ENCODE data around the gene ILRUN. TPM values are rescaled to one million over a fixed set of nuclear protein-coding genes. Genes with fewer than 3 reads are reported as not detected.
"Not testable (repeated sequence)": the region's sequence is repeated elsewhere in the genome, so short reads cannot be mapped to it uniquely, and the experiment has no call there.

The ILRUN gene
- total RNA-seq, 5 donors from 2014 or later (not counting 1 experiment from before 2014, with no cell fraction given): 61.0 to 76.6 (median 65.1) TPM

GRCh38 chr6:34719646-34720045 lies 23.1 kb upstream of the ILRUN start:
- WGBS (ENCODE audit: insufficient coverage): no CpG with 5 or more reads among the region's 9 CpGs
- H3K9me3 ChIP-seq; H3K4me3 ChIP-seq (ENCODE audit: control insufficient read depth in 1 of 2, extremely low read depth in 1 of 2, low read length in 1 of 2); H3K4me3 Mint-ChIP-seq; DNase-seq; H3K36me3 Mint-ChIP-seq; POLR2A ChIA-PET; H3K27ac ChIP-seq (ENCODE audit: low read length); ATAC-seq (replicated peaks in 1 of 4); CTCF ChIA-PET; H3K27ac Mint-ChIP-seq; H3K4me1 ChIP-seq (ENCODE audit: control insufficient read depth in 1 of 2, extremely low read depth in 1 of 2, insufficient read depth in 2 of 2, low read length in 2 of 2); H3K27me3 Mint-ChIP-seq; H3K36me3 ChIP-seq (ENCODE audit: control insufficient read depth in 2 of 2, extremely low read depth in 1 of 2, insufficient read depth in 1 of 2, low read length in 1 of 2); H3K27me3 ChIP-seq (replicated peaks in 1 of 2; ENCODE audit: control insufficient read depth in 2 of 2, extremely low read depth in 1 of 2, insufficient read depth in 2 of 2, low read length in 1 of 2); H3K4me1 Mint-ChIP-seq; H3K9me3 Mint-ChIP-seq: not testable (repeated sequence)

GRCh38 chr6:34718976-34719375 lies 22.4 kb upstream of the ILRUN start:
- Mint-ChIP-seq H3K36me3 (no peaks in the 10 kb centered on the region), H3K4me1 (no peaks in the 10 kb centered on the region), H3K9me3 (no peaks in the 10 kb centered on the region), H3K27me3 (no peaks in the 10 kb centered on the region), H3K27ac (no peak overlapping the region), H3K4me3 (no peak overlapping the region)
- ChIA-PET CTCF (no interaction called here), POLR2A (no interaction called here)
- Histone ChIP-seq H3K27ac (ENCODE audit: low read length) (no peak overlapping the region), H3K4me1 (ENCODE audit: control insufficient read depth in 1 of 2, extremely low read depth in 1 of 2, insufficient read depth in 2 of 2, low read length in 2 of 2) (no peaks in the 10 kb centered on the region), H3K27me3 (replicated peaks in 1 of 2; ENCODE audit: control insufficient read depth in 2 of 2, extremely low read depth in 1 of 2, insufficient read depth in 2 of 2, low read length in 1 of 2) (no peaks in the 10 kb centered on the region), H3K9me3 (no peaks in the 10 kb centered on the region), H3K36me3 (ENCODE audit: control insufficient read depth in 2 of 2, extremely low read depth in 1 of 2, insufficient read depth in 1 of 2, low read length in 1 of 2) (no peaks in the 10 kb centered on the region), H3K4me3 (ENCODE audit: control insufficient read depth in 1 of 2, extremely low read depth in 1 of 2, low read length in 1 of 2) (no peak overlapping the region)
- DNase-seq: no peak
- WGBS (ENCODE audit: insufficient coverage): no CpG with 5 or more reads among the region's 4 CpGs
- no peak for ATAC-seq (replicated peaks in 1 of 4)

GRCh38 chr6:34717466-34717865 lies 20.9 kb upstream of the ILRUN start:
- no peaks in the 10 kb centered on the region for H3K36me3 Mint-ChIP-seq
- DNase-seq (no peak), ATAC-seq (replicated peaks in 1 of 4) (no peak)
- no peaks in the 10 kb centered on the region for H3K4me1 Mint-ChIP-seq
- no peak overlapping the region for H3K4me3 ChIP-seq (ENCODE audit: control insufficient read depth in 1 of 2, extremely low read depth in 1 of 2, low read length in 1 of 2)
- POLR2A ChIA-PET: no interaction called here
- no CpG with 5 or more reads among the region's 2 CpGs for WGBS (ENCODE audit: insufficient coverage)
- no peaks in the 10 kb centered on the region for H3K9me3 ChIP-seq
- no peaks in the 10 kb centered on the region for H3K27me3 ChIP-seq (replicated peaks in 1 of 2; ENCODE audit: control insufficient read depth in 2 of 2, extremely low read depth in 1 of 2, insufficient read depth in 2 of 2, low read length in 1 of 2)
- no peaks in the 10 kb centered on the region for H3K9me3 Mint-ChIP-seq
- CTCF ChIA-PET: no interaction called here
- H3K4me3 Mint-ChIP-seq: no peak overlapping the region
- H3K36me3 ChIP-seq (ENCODE audit: control insufficient read depth in 2 of 2, extremely low read depth in 1 of 2, insufficient read depth in 1 of 2, low read length in 1 of 2): no peaks in the 10 kb centered on the region
- H3K4me1 ChIP-seq (ENCODE audit: control insufficient read depth in 1 of 2, extremely low read depth in 1 of 2, insufficient read depth in 2 of 2, low read length in 2 of 2): no peaks in the 10 kb centered on the region
- no peak overlapping the region for H3K27ac Mint-ChIP-seq
- H3K27me3 Mint-ChIP-seq: no peaks in the 10 kb centered on the region
- H3K27ac ChIP-seq (ENCODE audit: low read length): no peak overlapping the region

GRCh38 chr6:34714663-34715062 lies 18.1 kb upstream of the ILRUN start:
- no peak overlapping the region for H3K27ac ChIP-seq (ENCODE audit: low read length)
- ChIA-PET CTCF (interaction anchor here in 1 of 2 donors (0.7 kb wide), 1 partner anchor 275 kb away, joined by 3 read pairs; no protein-coding TSS in a partner anchor), POLR2A (no interaction called here)
- H3K27me3 ChIP-seq (replicated peaks in 1 of 2; ENCODE audit: control insufficient read depth in 2 of 2, extremely low read depth in 1 of 2, insufficient read depth in 2 of 2, low read length in 1 of 2): no peaks in the 10 kb centered on the region
- ATAC-seq (replicated peaks in 1 of 4): no peak
- no peak for DNase-seq
- H3K9me3 Mint-ChIP-seq: no peaks in the 10 kb centered on the region
- H3K4me1 Mint-ChIP-seq: no peaks in the 10 kb centered on the region
- no peaks in the 10 kb centered on the region for H3K27me3 Mint-ChIP-seq
- no CpG with 5 or more reads among the region's 4 CpGs for WGBS (ENCODE audit: insufficient coverage)
- no peak overlapping the region for H3K27ac Mint-ChIP-seq
- no peaks in the 10 kb centered on the region for H3K36me3 Mint-ChIP-seq
- no peaks in the 10 kb centered on the region for H3K9me3 ChIP-seq
- no peak overlapping the region for H3K4me3 Mint-ChIP-seq
- no peaks in the 10 kb centered on the region for H3K36me3 ChIP-seq (ENCODE audit: control insufficient read depth in 2 of 2, extremely low read depth in 1 of 2, insufficient read depth in 1 of 2, low read length in 1 of 2)
- H3K4me1 ChIP-seq (ENCODE audit: control insufficient read depth in 1 of 2, extremely low read depth in 1 of 2, insufficient read depth in 2 of 2, low read length in 2 of 2): no peaks in the 10 kb centered on the region
- no peak overlapping the region for H3K4me3 ChIP-seq (ENCODE audit: control insufficient read depth in 1 of 2, extremely low read depth in 1 of 2, low read length in 1 of 2)

GRCh38 chr6:34712881-34713280 lies 16.3 kb upstream of the ILRUN start:
- 100% methylated on average over 2 of the region's 7 CpGs for WGBS (ENCODE audit: insufficient coverage)
- H3K27ac Mint-ChIP-seq, POLR2A ChIA-PET: not testable (repeated sequence)

GRCh38 chr6:34709386-34709785 lies 12.8 kb upstream of the ILRUN start:
- Histone ChIP-seq H3K36me3 (ENCODE audit: control insufficient read depth in 2 of 2, extremely low read depth in 1 of 2, insufficient read depth in 1 of 2, low read length in 1 of 2) (no peaks in the 10 kb centered on the region), H3K4me1 (ENCODE audit: control insufficient read depth in 1 of 2, extremely low read depth in 1 of 2, insufficient read depth in 2 of 2, low read length in 2 of 2) (no peaks in the 10 kb centered on the region), H3K4me3 (ENCODE audit: control insufficient read depth in 1 of 2, extremely low read depth in 1 of 2, low read length in 1 of 2) (no peak overlapping the region), H3K9me3 (no peaks in the 10 kb centered on the region), H3K27ac (ENCODE audit: low read length) (no peak overlapping the region), H3K27me3 (replicated peaks in 1 of 2; ENCODE audit: control insufficient read depth in 2 of 2, extremely low read depth in 1 of 2, insufficient read depth in 2 of 2, low read length in 1 of 2) (no peaks in the 10 kb centered on the region)
- Mint-ChIP-seq H3K27me3 (no peaks in the 10 kb centered on the region), H3K36me3 (no peaks in the 10 kb centered on the region), H3K9me3 (no peaks in the 10 kb centered on the region), H3K4me1 (peaks cover 3 to 10% (median 8%) of the 10 kb centered on the region in 3 donors), H3K4me3 (no peak overlapping the region), H3K27ac (no peak overlapping the region)
- ATAC-seq (replicated peaks in 1 of 4) (no peak), DNase-seq (no peak)
- ChIA-PET CTCF (no interaction called here), POLR2A (interaction anchor here in 1 of 2 donors (0.6 kb wide), 1 partner anchor 882 kb away, joined by 3 read pairs; no protein-coding TSS in a partner anchor)
- 96% methylated on average over 4 of the region's 5 CpGs for WGBS (ENCODE audit: insufficient coverage)

More at GRCh38 chr6:34712881-34713280, 16.3 kb upstream of the ILRUN start:
- H3K36me3 ChIP-seq (ENCODE audit: control insufficient read depth in 2 of 2, extremely low read depth in 1 of 2, insufficient read depth in 1 of 2, low read length in 1 of 2); CTCF ChIA-PET; H3K4me1 ChIP-seq (ENCODE audit: control insufficient read depth in 1 of 2, extremely low read depth in 1 of 2, insufficient read depth in 2 of 2, low read length in 2 of 2); H3K4me1 Mint-ChIP-seq; H3K36me3 Mint-ChIP-seq; H3K27me3 ChIP-seq (replicated peaks in 1 of 2; ENCODE audit: control insufficient read depth in 2 of 2, extremely low read depth in 1 of 2, insufficient read depth in 2 of 2, low read length in 1 of 2); ATAC-seq (replicated peaks in 1 of 4); H3K4me3 ChIP-seq (ENCODE audit: control insufficient read depth in 1 of 2, extremely low read depth in 1 of 2, low read length in 1 of 2); DNase-seq; H3K4me3 Mint-ChIP-seq; H3K27me3 Mint-ChIP-seq; H3K27ac ChIP-seq (ENCODE audit: low read length); H3K9me3 Mint-ChIP-seq; H3K9me3 ChIP-seq: not testable (repeated sequence)

- POLR2A ChIA-PET: no interaction called here
- no peak overlapping the region for H3K27ac ChIP-seq (ENCODE audit: low read length)
- no peak for ATAC-seq (replicated peaks in 1 of 4)
- no peaks in the 10 kb centered on the region for H3K27me3 Mint-ChIP-seq
- H3K4me1 Mint-ChIP-seq: peaks cover 3 to 10% (median 8%) of the 10 kb centered on the region in 3 donors
- peaks cover 0 to 5% of the 10 kb centered on the region in 2 experiments for H3K27me3 ChIP-seq (replicated peaks in 1 of 2; ENCODE audit: control insufficient read depth in 2 of 2, extremely low read depth in 1 of 2, insufficient read depth in 2 of 2, low read length in 1 of 2)
- H3K36me3 Mint-ChIP-seq: no peaks in the 10 kb centered on the region
- no peaks in the 10 kb centered on the region for H3K9me3 ChIP-seq
- no peaks in the 10 kb centered on the region for H3K4me1 ChIP-seq (ENCODE audit: control insufficient read depth in 1 of 2, extremely low read depth in 1 of 2, insufficient read depth in 2 of 2, low read length in 2 of 2)
- no peak overlapping the region for H3K4me3 ChIP-seq (ENCODE audit: control insufficient read depth in 1 of 2, extremely low read depth in 1 of 2, low read length in 1 of 2)
- CTCF ChIA-PET: no interaction called here
- no peak overlapping the region for H3K4me3 Mint-ChIP-seq
- no peak for DNase-seq
- H3K27ac Mint-ChIP-seq: no peak overlapping the region
- no peaks in the 10 kb centered on the region for H3K36me3 ChIP-seq (ENCODE audit: control insufficient read depth in 2 of 2, extremely low read depth in 1 of 2, insufficient read depth in 1 of 2, low read length in 1 of 2)
- WGBS (ENCODE audit: insufficient coverage): no CpG with 5 or more reads among the region's 3 CpGs
- no peaks in the 10 kb centered on the region for H3K9me3 Mint-ChIP-seq
Measured at GRCh38 chr6:34705241-34705640, 8.7 kb upstream of the ILRUN start.

Data from T-cell (primary cell).